GM18858 (cell line): ENCODE data around the gene CNTFR.
"Not testable (repeated sequence)": the region's sequence is repeated elsewhere in the genome, so short reads cannot be mapped to it uniquely, and the experiment has no call there.

Experiments
- ATAC-seq: cut with Tn5 transposase; IDR thresholded peaks from one replicate; pipeline ENCODE4 v1.9.1; 2021; ENCODE audit not compliant: unreplicated experiment

The CNTFR gene

GRCh38 chr9:34555500-34555899 is 34.0 kb downstream of the CNTFR start:
- ATAC-seq = no peak

- no peak for ATAC-seq
Observed at GRCh38 chr9:34555002-34555348, 34.5 kb downstream of the CNTFR start.

GRCh38 chr9:34554211-34555001 is 35.1 kb downstream of the CNTFR start:
- ATAC-seq = no peak

GRCh38 chr9:34553511-34554021 is 36.0 kb downstream of the CNTFR start:
- ATAC-seq = no peak

GRCh38 chr9:34552986-34553385 is 36.5 kb downstream of the CNTFR start:
- ATAC-seq = no peak

- ATAC-seq = no peak
Observed at GRCh38 chr9:34552606-34552981, 36.9 kb downstream of the CNTFR start.

GRCh38 chr9:34551751-34552605 is 37.5 kb downstream of the CNTFR start:
- ATAC-seq = no peak

GRCh38 chr9:34550681-34551270 is 38.7 kb downstream of the CNTFR start:
- no peak for ATAC-seq

GRCh38 chr9:34550016-34550680 is 39.4 kb downstream of the CNTFR start:
- no peak for ATAC-seq

GRCh38 chr9:34549407-34549732 is 40.2 kb downstream of the CNTFR start:
- no peak for ATAC-seq

GRCh38 chr9:34547960-34548611 is 41.4 kb downstream of the CNTFR start:
- no peak for ATAC-seq

GRCh38 chr9:34546834-34547827 is 42.4 kb downstream of the CNTFR start:
- no peak for ATAC-seq

GRCh38 chr9:34546102-34546833 is 43.3 kb downstream of the CNTFR start:
- ATAC-seq = no peak

GRCh38 chr9:34545497-34545896 is 44.0 kb downstream of the CNTFR start:
- ATAC-seq = no peak

- no peak for ATAC-seq
Observed at GRCh38 chr9:34544035-34544434, 45.5 kb downstream of the CNTFR start.

- ATAC-seq = no peak
Observed at GRCh38 chr9:34541540-34541939, 48.0 kb downstream of the CNTFR start.

GRCh38 chr9:34540827-34541226 is 48.7 kb downstream of the CNTFR start:
- no peak for ATAC-seq

- no peak for ATAC-seq
Observed at GRCh38 chr9:34536685-34537084, 52.8 kb downstream of the CNTFR start.

- not testable (repeated sequence) for ATAC-seq
Observed at GRCh38 chr9:34532041-34532440, 57.5 kb downstream of the CNTFR start.
